Ascending aorta (tissue), 2 donors: ENCODE data around the gene L2HGDH. TPM values are rescaled to one million over a fixed set of nuclear protein-coding genes. Genes with fewer than 3 reads are reported as not detected.

Experiments
- DNase-seq, 2 donors: peaks; one replicate each; pipeline ENCODE4 v3.0.0-alpha.2; 2019; ENCODE audit warnings: low spot score in 2 of 2
- H3K27ac ChIP-seq, 2 donors: fragments of 200-600 bp; sonication (generic); one replicate each; pipeline ENCODE4 v1.5.1; 2016 to 2017; ENCODE audit warnings: mild to moderate bottlenecking in 1 of 2
- H3K27me3 ChIP-seq: fragments of 200-600 bp; sonication (generic); one replicate; pipeline ENCODE4 v1.5.1; 2017
- H3K36me3 ChIP-seq, 2 donors: fragments of 200-600 bp; sonication (generic); one replicate each; pipeline ENCODE4 v1.5.1; 2016
- H3K4me1 ChIP-seq, 2 donors: fragments of 200-600 bp; sonication (generic); one replicate each; pipeline ENCODE4 v1.5.1; 2016 to 2017; ENCODE audit warnings: mild to moderate bottlenecking in 1 of 2
- H3K4me3 ChIP-seq, 2 donors: fragments of 200-600 bp; sonication (generic); one replicate each; pipeline ENCODE4 v1.5.1; 2016 to 2017; ENCODE audit warnings: mild to moderate bottlenecking in 1 of 2
- H3K9me3 ChIP-seq, 2 donors: fragments of 200-600 bp; sonication (generic); one replicate each; pipeline ENCODE4 v1.5.1; 2016
- intact Hi-C: fragments of 100-400 bp; cut with DNase I; formaldehyde crosslinking; loops from one replicate; pipeline ENCODE4 v1.15.1; 2023
- total RNA-seq: library from RNA; depleted of rRNA; stranded (reverse); fragments of >200 nt; gene quantifications from one replicate; pipeline ENCODE4 v1.1.0, GENCODE V29; 2016
- TF ChIP-seq, protein P1 (sequence below), 3 experiments: fragments of 200-600 bp in 2 of 3; fragments of 450-650 bp in 1 of 3; sonication (generic) in 2 of 3; IDR thresholded peaks; one replicate each; pipeline ENCODE4 v1.5.1; 2016 to 2019; ENCODE audit warnings: antibody characterized with exemption in 3 of 3, mild to moderate bottlenecking in 1 of 3, moderate library complexity in 1 of 3

The L2HGDH gene
- total RNA-seq, 1 donor from 2014 or later: 1.5 TPM

DNA sequence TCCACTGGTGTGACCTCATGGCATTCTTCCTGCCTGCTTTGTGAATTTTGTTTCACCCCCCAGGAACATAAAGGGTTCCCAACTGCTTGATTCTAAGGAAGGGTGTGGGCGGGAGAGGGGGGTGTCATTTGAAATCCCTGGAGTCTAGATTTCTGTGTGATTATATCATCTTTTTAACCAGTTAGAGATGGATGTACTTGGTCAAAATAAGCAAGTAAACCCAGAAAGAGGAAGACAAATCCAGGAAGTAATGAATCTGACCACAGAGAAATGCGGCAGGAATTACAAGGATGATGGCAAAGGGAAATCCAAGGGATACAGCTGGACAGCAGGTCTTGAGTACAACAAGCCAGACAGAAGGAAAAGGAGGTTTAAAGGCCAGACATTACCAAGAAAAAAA, 38.9 kb upstream of the L2HGDH start:
- DNase-seq: no peak
- H3K4me1 ChIP-seq: no peaks in the 10 kb centered on the region
- intact Hi-C loops: no loop called here
- H3K27ac ChIP-seq: no peak overlapping the region
- H3K36me3 ChIP-seq: no peaks in the 10 kb centered on the region
- no peak overlapping the region for H3K4me3 ChIP-seq
- TF ChIP-seq, protein P1, sequence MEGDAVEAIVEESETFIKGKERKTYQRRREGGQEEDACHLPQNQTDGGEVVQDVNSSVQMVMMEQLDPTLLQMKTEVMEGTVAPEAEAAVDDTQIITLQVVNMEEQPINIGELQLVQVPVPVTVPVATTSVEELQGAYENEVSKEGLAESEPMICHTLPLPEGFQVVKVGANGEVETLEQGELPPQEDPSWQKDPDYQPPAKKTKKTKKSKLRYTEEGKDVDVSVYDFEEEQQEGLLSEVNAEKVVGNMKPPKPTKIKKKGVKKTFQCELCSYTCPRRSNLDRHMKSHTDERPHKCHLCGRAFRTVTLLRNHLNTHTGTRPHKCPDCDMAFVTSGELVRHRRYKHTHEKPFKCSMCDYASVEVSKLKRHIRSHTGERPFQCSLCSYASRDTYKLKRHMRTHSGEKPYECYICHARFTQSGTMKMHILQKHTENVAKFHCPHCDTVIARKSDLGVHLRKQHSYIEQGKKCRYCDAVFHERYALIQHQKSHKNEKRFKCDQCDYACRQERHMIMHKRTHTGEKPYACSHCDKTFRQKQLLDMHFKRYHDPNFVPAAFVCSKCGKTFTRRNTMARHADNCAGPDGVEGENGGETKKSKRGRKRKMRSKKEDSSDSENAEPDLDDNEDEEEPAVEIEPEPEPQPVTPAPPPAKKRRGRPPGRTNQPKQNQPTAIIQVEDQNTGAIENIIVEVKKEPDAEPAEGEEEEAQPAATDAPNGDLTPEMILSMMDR (IDR thresholded peaks at IDR 0.05): no peak
- H3K27me3 ChIP-seq: no peaks in the 10 kb centered on the region
- H3K9me3 ChIP-seq: no peaks in the 10 kb centered on the region

DNA sequence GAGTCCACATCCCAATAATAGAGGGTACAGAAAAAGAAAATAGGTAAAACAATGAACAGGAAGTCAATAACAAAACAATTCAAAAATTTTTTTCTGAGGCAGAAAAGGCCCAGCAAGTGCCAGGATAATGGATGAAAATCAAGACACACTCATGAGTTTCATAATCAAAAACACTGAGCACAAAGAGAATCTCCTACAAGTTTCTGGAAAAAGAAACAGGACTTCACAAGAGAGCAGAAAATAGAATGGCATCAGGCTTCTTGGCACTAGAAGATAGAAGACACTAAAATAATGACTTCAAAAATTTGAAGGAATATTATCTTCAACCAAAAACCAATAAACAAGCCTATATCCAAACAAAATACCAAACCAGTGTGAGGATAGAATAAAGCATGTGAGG, 36.9 kb upstream of the L2HGDH start:
- Histone ChIP-seq H3K27ac (no peak overlapping the region), H3K4me1 (no peaks in the 10 kb centered on the region), H3K27me3 (no peaks in the 10 kb centered on the region), H3K4me3 (no peak overlapping the region), H3K36me3 (no peaks in the 10 kb centered on the region), H3K9me3 (no peaks in the 10 kb centered on the region)
- intact Hi-C loops: no loop called here
- TF ChIP-seq, protein P1 (IDR thresholded peaks at IDR 0.05): no peak
- no peak for DNase-seq

DNA sequence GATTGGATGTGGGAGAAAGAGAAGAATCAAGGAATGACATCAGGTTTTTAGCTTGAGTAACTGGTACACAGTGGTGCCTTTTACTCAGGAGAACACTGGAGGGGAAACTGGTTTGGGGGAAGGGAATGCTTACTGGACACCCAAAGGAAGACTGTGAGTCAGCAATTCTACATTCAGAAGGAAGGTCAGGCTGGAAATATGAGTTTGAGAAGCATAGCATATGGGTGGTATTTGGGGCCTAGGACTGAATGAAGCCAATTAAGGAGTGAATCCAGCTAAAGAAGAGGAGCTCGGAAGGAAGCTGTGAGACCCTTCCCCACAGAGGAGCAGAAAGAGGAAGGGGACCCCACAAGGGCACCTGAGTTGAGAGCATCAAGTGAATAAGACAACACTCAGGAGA, 35.5 kb upstream of the L2HGDH start:
- H3K36me3 ChIP-seq: no peaks in the 10 kb centered on the region
- TF ChIP-seq, protein P1 (IDR thresholded peaks at IDR 0.05): no peak
- no peaks in the 10 kb centered on the region for H3K4me1 ChIP-seq
- no peak overlapping the region for H3K4me3 ChIP-seq
- no peaks in the 10 kb centered on the region for H3K27me3 ChIP-seq
- H3K9me3 ChIP-seq: no peaks in the 10 kb centered on the region
- intact Hi-C loops: no loop called here
- no peak for DNase-seq
- H3K27ac ChIP-seq: no peak overlapping the region

DNA sequence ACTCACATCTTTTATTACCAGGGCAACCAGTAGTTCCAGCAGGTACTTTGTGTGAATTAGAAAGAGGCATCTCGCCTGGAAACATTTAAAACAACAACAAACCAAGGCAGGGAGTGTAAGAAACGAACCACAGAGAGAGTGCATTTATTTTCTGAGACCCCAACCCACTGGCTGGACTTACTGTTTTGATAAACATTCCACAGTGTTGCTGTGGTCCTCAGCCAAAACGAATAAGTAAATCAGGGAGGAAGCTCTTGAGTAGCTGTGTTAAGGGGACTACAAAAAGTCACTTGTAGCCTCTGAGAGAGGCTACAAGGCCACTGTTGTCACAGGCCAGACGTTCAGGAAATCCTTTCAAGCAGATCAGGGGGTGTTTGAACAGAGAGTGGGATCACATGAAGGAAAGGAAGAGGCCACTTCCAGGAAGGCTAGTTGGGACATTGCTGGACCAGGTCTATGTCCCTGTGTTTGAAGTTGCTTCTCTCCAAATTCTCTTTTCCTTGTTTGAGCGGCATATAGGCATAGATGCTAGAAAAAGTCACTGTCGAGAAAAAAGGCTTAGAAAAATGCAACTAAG, 33.9 kb upstream of the L2HGDH start:
- H3K27me3 ChIP-seq: no peaks in the 10 kb centered on the region
- no peaks in the 10 kb centered on the region for H3K9me3 ChIP-seq
- DNase-seq: no peak
- H3K36me3 ChIP-seq: no peaks in the 10 kb centered on the region
- TF ChIP-seq, protein P1 (IDR thresholded peaks at IDR 0.05): no peak
- intact Hi-C loops: no loop called here
- no peak overlapping the region for H3K27ac ChIP-seq
- H3K4me1 ChIP-seq: no peaks in the 10 kb centered on the region
- H3K4me3 ChIP-seq: no peak overlapping the region

DNA sequence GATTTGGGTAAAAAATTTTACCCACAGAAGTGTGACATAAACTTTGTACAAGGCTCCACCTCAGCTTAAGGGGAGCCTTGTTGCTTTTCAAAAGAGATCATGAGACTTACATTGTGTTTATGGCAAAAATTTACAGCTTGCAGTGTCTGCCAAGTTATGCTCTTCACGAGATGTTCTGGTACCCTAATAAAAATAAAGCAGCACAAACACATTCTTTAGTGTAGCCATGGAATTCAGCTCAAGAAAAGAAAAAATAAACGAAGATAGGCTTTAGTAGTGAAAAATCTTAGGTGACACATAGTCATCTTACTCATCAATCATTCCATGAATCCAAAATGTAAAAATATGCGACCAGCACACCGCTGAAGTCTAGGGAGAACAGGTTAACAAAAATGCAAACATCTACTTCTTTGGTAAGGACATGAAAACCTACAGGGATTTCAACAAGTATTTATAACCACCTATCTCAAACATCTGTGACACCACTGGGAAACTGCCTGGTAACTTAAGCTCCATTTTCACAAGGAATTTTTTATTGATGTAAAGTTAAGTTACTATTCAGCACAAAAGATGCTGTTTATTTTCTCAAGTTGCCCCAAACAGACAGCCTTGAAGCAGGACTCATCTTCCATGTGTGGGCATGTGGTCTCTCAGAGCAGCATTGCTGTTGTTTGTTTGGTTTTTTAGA, 33.0 kb upstream of the L2HGDH start:
- no peaks in the 10 kb centered on the region for H3K9me3 ChIP-seq
- no peak overlapping the region for H3K27ac ChIP-seq
- H3K4me3 ChIP-seq: no peak overlapping the region
- no peaks in the 10 kb centered on the region for H3K4me1 ChIP-seq
- H3K36me3 ChIP-seq: no peaks in the 10 kb centered on the region
- H3K27me3 ChIP-seq: no peaks in the 10 kb centered on the region
- DNase-seq: no peak
- intact Hi-C loops: no loop called here
- TF ChIP-seq, protein P1 (IDR thresholded peaks at IDR 0.05): no peak
